ENCODE data around the gene RNF225. TPM values are rescaled to one million over a fixed set of nuclear protein-coding genes. Genes with fewer than 3 reads are reported as not detected.

RNF225 gene
- total RNA-seq, 1 donor from 2014 or later = 0.98 TPM

DNA sequence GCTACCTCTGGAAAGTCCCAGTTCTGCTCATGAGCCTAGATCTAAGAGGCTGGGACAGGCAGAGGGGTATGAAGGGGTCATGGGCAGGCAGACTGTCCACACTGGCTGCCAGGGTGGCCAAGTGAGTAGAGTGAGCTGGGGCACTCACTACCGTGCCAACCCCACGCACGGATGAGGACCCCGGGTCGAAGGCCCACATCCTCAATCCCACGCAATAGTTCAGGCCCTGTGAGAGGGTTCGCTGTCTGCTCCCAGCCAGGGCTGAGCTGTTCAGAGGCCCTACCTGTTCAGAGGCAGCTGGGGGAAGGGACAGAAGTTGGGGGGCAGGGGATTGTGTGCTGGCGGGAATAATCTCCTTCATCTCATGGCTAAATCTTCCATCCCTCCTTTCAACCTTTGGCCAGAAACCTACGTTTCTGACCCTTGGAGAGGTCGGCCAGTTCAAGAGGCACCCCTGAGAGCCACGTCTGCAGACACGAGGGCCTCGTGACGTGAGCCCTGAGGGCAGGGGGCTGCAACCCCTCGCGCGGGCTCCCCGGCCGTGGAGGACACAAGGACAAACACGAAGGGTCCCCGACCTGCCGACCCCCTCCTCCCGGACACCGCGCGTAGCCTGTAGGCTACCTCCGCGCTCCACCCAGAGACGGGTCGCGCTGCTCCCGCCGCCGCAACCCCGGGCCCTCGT is 9.4 kb upstream of the RNF225 start:
- H3K27ac ChIP-seq = peak overlapping the region; percentile 89
- TF ChIP-seq, protein P1, sequence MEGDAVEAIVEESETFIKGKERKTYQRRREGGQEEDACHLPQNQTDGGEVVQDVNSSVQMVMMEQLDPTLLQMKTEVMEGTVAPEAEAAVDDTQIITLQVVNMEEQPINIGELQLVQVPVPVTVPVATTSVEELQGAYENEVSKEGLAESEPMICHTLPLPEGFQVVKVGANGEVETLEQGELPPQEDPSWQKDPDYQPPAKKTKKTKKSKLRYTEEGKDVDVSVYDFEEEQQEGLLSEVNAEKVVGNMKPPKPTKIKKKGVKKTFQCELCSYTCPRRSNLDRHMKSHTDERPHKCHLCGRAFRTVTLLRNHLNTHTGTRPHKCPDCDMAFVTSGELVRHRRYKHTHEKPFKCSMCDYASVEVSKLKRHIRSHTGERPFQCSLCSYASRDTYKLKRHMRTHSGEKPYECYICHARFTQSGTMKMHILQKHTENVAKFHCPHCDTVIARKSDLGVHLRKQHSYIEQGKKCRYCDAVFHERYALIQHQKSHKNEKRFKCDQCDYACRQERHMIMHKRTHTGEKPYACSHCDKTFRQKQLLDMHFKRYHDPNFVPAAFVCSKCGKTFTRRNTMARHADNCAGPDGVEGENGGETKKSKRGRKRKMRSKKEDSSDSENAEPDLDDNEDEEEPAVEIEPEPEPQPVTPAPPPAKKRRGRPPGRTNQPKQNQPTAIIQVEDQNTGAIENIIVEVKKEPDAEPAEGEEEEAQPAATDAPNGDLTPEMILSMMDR (IDR thresholded peaks at IDR 0.05) = no peak
- TF ChIP-seq POLR2A (IDR thresholded peaks at IDR 0.05) (no peak), POLR2AphosphoS5 (IDR thresholded peaks at IDR 0.05; ENCODE audit: insufficient read depth in 1 of 2, low read depth in 1 of 2) (no peak)
- intact Hi-C loops (cut with DNase I) = no loop called here
- H3K9me3 ChIP-seq = no peaks in the 10 kb centered on the region
- peaks cover 51% of the 10 kb centered on the region for H3K4me1 ChIP-seq
- peaks cover 0 to 23% of the 10 kb centered on the region in 2 donors for H3K36me3 ChIP-seq
- DNase-seq (ENCODE audit: extremely low spot score in 2 of 2) = no peak
- H3K27me3 ChIP-seq = no peaks in the 10 kb centered on the region
- H3K4me3 ChIP-seq = peak overlapping the region; percentile 76 to 91

- peak within 1 kb of the TSS; percentile 76 to 91 for H3K4me3 ChIP-seq
- intact Hi-C loops (cut with DNase I) = no loop called here
- H3K36me3 ChIP-seq = peaks cover 0 to 28% of the 10 kb centered on the region in 2 donors
- peak within 1 kb of the TSS; percentile 89 for H3K27ac ChIP-seq
- no peaks in the 10 kb centered on the region for H3K27me3 ChIP-seq
- no peaks in the 10 kb centered on the region for H3K9me3 ChIP-seq
- peak in 1 of 2 donors; percentile 97 for DNase-seq (ENCODE audit: extremely low spot score in 2 of 2)
- peaks cover 48% of the 10 kb centered on the region for H3K4me1 ChIP-seq
- TF ChIP-seq POLR2A (IDR thresholded peaks at IDR 0.05) (peak in 1 of 2 donors; percentile 28), POLR2AphosphoS5 (IDR thresholded peaks at IDR 0.05; ENCODE audit: insufficient read depth in 1 of 2, low read depth in 1 of 2) (peak; percentile 93 to 99)
- TF ChIP-seq, protein P1 (IDR thresholded peaks at IDR 0.05) = no peak
These were observed 8.7 kb upstream of the RNF225 start, which contains the start of gene RPS5 for GRCh38 chr19:58386576-58387337. RPS5 (plus strand) TSS chr19:58387269; CDS start chr19:58388138, 869 bp downstream.

DNA sequence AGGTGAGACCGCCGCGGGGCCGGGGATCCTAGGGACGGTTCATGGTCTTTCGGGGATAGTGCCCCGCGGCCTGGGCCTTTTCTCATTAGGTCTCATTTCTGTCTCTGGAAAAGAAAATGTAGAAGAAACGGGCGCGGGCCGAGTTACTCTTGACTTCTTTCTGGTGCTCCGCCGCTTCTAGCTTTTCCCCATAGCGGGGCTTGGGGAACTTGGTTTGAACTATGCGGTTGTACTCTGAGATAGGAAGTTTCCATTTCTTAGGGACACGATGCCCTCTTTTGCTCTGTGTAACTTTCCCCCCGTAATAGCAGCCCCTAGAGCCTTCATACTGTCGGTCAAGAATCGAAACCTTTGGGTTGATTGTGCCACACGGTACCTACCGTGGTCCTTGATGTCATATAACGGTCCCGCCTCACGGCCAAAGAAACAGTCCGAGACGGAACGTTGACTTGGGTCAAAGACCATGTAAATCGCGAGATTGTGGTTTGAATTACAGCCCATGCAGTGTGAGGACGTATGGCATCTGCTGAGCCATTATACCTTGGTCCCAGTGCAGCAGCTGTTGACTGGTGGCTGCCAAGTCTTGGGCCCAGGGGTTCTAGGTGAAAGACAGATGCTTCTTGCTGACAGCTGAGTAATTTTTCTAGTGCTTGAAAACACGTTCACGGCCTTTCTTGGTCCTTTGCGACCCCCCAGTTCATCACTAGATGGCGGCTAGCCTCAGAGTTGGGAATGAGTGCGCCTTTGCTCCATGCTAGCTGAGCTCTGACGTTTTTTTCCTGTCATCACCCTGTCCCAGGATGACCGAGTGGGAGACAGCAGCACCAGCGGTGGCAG is 7.9 kb upstream of the RNF225 start:
- TF ChIP-seq POLR2AphosphoS5 (IDR thresholded peaks at IDR 0.05; ENCODE audit: insufficient read depth in 1 of 2, low read depth in 1 of 2) (no peak), POLR2A (IDR thresholded peaks at IDR 0.05) (no peak)
- TF ChIP-seq, protein P1 (IDR thresholded peaks at IDR 0.05) = no peak
- intact Hi-C loops (cut with DNase I) = no loop called here
- Histone ChIP-seq H3K36me3 (peaks cover 0 to 34% of the 10 kb centered on the region in 2 donors), H3K27ac (peak overlapping the region; percentile 89), H3K27me3 (no peaks in the 10 kb centered on the region), H3K9me3 (no peaks in the 10 kb centered on the region), H3K4me1 (peaks cover 41% of the 10 kb centered on the region), H3K4me3 (peak overlapping the region; percentile 76 to 91)
- DNase-seq (ENCODE audit: extremely low spot score in 2 of 2) = peak in 1 of 2 donors; percentile 85

DNA sequence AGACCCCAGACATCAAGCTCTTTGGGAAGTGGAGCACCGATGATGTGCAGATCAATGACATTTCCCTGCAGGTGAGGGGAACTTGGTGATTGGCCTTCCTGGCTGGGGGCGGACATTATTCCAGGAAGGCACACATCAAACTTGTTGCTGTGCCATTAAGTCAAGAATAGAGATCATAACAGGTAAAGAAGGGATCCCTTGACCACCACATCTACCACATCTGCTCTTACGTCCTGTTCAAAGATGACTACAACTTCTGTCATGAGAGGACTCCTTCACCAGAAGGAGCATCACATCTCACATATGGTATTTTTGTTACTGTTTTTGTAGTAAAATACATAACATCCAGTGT is 7.3 kb upstream of the RNF225 start:
- peaks cover 41% of the 10 kb centered on the region for H3K4me1 ChIP-seq
- intact Hi-C loops (cut with DNase I) = no loop called here
- peak overlapping the region; percentile 89 for H3K27ac ChIP-seq
- TF ChIP-seq, protein P1 (IDR thresholded peaks at IDR 0.05) = no peak
- no peak for TF ChIP-seq POLR2AphosphoS5 (IDR thresholded peaks at IDR 0.05; ENCODE audit: insufficient read depth in 1 of 2, low read depth in 1 of 2)
- no peak for TF ChIP-seq POLR2A (IDR thresholded peaks at IDR 0.05)
- H3K4me3 ChIP-seq = peak overlapping the region; percentile 76 to 91
- peaks cover 0 to 40% of the 10 kb centered on the region in 2 donors for H3K36me3 ChIP-seq
- no peak for DNase-seq (ENCODE audit: extremely low spot score in 2 of 2)
- no peaks in the 10 kb centered on the region for H3K27me3 ChIP-seq
- no peaks in the 10 kb centered on the region for H3K9me3 ChIP-seq
